Left forelimb (tissue), 1 donor: Measurements from ENCODE around the gene NBAS.
"Not testable (repeated sequence)": the region's sequence is repeated elsewhere in the genome, so short reads cannot be mapped to it uniquely, and the experiment has no call there.

Experiments
- DNase-seq: peaks from one replicate; pipeline ENCODE4 v3.0.0-alpha.2; 2018; ENCODE audit warnings: low spot score

The NBAS gene

DNA sequence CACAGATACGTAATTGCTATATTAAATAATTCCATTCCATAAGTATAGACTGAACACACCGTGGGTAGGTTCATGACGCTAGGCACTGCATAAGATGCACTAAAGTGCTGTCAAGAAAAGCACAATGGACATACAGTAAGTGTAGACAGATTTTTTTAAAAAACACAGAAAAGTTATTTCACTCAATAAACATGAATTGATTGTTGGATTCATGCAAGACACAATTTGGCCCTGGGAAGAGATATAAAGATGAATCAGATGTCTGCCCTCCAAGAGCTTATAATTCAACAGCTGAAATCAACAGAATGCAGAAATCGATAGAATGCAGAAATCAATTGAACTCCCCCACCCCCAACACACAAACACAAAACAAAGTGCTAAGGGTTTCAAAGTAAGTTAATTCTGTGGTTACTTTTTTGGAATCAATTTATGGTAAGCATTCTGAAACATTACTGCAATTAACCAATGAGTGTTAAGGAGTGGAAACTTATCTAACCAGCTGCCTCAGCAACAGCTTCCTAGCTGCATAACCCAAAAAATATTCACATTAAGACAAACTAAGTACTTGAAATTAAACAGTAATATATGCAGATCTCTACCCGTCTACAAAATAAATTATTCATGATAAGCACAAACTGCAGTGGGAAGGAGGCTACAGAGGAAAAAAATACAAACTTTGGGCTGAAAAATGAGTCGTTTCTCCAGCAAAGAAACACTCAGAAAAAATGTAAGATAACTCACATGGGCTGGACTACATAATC lies 1.6 kb downstream of the NBAS start:
- no peak for DNase-seq

DNA sequence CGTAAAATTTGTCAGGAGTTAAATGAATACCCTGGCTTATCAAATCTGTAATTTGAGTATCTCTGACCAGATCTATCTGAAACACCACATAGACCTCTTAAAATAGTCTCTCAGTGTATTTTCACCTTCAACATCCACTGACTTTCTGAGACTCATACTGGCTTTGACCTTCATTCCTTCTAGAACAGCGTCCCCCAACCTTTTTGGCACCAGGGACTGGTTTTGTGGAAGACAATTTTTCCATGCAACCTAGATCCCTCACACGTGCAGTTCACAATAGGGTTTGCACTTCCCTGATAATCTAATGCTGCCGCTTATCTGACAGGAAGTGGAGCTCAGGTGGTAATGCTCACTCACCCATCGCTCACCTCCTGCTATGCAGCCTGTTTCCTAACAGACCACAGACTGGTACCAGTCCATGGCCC lies 3.2 kb downstream of the NBAS start:
- no peak for DNase-seq

DNA sequence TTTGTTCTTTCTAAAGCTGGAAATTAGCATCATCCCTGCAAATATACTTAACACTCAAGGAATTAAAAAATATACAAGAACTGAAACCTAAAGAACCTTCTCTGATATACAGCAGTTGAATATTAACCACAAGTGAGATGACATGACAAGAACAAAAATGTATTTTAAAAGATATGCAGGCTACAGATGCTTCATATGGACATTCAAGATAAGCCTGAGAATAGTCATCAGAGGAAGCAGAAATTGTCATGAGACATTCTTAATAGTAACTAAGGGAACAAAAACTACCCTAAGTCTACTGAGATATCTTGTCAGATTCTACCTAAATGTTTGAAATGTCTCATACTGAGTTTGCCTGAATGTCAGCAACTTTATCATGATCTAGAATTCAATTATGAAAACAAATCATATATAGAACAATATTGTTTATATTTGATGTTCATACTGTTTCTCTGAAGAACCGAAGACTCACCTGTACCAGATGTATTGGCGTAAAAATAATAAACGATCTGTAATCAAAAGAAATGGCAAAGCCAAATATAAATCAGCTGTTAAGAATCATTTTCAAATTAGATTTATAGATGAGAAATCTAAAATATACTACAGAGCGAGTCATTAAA lies 4.7 kb downstream of the NBAS start:
- DNase-seq = no peak

DNA sequence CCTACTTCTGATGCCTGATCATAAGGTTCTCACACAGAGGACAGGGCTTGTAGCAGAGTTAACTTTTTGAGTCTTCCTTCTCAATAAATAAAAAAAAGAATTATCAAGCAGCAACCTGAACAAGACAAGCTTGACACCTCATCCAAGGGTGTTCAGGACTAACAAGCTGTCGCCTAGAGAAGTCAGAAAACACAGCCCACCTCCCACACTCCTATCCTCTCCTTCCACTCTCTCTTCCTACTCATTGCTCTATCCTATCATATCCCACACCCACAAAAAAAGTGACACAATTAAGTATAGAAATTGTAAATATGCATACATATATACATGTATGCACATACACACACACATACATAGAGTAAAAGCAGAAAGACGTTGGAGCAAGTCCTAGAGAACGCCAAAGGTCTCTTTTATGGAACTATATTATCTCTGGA lies 5.4 kb downstream of the NBAS start:
- DNase-seq = no peak

DNA sequence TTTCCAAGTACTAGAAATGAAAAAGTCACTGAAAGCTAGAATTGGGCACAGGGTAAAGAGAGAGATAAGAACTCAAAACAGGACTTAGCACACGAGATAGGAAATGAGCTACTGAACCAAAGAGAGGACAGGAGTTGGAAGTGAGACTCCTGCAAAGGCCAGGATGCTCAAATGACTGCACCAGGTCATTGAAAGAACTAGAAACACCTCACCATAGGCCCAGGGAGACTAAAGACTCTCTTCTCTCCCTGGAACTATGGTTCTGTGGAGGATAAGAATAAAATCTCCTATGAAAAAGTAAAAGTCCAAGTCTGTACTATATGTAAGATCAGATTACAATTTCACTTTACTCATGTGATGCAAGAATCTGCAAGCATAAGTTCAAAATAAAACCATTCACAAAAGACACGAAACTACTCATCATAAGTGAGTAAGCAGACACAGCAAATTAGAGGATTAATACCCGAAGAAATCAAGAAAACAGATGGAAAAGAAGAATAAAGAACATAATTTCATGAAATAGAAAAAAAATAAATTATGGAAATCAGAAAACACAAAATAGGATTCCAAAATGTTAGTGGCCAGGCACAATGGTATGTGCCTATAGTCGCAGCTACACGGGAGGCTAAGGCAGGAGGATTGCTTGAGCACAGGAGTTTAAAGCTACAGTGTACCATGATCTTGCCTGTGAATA lies 6.5 kb downstream of the NBAS start:
- no peak for DNase-seq

DNA sequence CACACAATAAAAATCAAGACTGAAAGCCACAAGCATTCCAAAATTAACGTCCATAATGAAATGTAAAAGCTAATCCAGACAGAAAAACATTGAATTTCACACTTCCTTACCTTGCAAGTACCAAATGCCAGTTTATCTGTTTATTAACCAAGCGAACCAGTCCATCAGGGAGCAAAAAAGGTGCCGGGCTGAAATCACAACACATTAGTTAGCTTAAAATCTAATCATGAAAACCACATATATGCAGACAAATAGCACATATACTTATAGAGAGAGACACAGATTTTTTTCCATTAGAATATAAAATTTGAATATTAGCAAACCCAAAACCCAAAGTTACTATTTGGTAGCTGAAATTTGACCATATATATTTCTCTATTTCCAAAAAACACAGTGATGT lies 7.2 kb downstream of the NBAS start:
- DNase-seq = no peak

DNA sequence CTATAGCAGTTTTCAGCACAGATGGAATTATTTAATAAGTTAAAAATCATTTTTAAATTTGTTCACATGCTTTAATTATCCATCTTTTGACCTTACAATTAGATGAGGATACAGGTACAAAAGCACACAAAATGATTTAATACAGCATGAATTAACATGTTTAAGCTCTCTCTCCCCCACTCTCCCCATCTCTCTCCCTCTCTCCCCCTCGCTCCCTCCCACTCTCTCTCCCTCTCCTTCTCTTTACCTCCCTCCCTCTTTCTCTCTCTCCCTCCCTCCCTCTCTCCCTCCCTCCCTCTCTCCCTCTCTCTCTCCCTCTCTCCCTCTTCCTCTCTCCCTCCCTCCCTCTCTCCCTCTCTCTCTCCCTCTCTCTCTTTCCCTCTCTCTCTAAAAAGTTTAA lies 7.6 kb downstream of the NBAS start:
- no peak for DNase-seq

DNA sequence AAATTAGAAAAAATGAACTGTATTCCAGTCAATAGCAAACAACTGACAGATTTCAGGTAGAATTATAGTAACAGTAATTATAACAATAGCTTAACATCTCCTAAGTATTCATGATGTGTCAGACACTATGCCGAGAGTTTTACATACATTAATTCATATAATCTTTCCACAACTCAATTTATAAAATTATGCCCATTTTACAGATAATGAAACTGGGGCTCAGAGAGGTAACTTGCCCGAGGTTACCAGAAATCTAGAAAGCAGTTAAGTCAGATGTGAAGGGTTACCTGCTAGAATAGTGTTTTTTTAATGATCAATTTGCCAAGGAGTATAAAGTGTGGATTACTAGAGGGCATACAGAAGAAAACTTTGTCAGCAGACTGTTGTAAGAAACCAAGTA lies 12.2 kb downstream of the NBAS start:
- DNase-seq = no peak

DNA sequence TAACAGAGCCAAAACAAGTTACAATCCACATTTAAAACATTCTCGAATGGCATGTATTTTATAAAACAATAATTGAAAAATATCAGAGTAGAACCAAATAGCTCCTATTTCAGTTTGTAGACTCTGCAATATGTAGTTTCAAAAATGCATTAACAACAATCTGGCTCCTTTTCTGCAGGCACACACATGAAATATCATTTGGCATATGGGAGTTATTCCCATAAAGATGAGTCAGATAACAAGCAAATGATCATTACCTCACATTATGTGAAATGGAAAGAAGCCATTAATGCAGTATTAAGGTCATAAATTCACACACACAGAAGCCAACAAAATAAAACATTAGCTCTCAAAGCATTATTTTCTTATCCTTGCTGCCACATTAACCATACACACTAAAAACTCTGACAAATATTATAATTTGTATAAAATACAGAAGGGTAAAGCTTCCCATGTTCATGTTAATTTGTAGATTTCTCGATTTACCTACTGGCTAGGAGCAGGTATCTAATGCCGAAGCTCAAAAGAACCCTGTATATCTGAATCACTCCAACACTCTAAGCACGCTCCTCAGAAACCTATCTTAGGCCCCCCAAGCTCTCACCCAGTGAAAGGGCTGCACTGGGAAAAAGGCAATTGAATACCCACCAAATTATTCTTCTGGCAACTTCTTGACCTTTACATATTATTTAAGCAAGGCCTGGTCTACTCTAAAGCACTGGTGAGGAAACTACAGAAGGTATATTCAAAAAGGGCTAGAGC lies 13.8 kb downstream of the NBAS start:
- DNase-seq = no peak

DNA sequence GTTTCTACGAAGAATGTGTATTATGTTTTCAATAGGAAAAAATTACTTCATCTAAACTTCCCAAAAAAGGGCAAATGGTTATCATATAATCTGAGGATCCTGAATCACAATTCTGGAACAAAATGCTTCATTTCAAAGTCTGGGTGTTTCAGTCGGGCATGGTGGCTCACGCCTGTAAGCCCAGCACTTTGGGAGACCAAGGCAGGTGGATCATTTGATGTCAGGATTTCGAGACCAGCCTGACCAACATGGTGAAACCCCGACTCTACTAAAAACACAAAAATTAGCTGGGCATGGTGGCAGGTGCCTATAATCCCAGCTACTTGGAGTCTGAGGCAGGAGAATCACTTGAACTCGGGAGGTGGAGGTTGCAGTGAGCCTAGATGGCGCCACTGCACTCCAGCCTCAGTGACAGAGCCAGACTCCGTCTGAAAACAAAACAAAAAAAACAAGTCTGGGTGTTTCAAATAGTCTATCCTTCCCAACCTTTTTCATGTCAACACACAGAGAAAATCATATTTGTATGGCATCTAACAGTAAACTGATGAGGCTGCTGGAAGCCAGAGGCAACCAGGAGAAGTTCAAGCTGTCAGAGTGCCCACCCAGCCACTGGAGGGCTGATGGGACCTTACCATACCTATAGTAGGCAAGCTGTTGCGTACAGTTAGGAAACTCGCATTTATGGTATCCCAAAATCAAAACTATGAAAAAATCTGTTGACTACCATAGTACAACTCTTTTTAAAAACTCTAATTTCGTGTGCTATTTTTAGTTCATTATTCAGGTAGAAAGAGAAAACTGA lies 14.6 kb downstream of the NBAS start:
- no peak for DNase-seq

DNA sequence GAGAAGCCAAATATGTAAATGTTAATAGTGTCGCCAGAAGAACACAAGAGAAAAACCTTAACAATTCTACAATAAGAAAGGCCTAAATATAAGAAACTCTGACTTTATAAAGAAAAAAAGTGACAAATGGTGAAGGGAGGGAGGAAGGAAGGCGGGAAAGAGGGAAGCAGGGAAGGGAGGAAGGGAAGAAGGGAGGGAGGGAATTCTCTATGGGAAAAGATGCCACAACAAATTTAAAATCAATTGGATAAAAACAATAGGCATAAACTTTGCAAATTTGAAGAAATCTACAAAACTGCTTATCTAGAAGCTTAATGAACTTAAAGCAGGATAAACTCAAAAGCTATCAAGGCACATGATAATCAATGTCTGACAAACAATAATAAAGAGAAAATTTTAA lies 16.9 kb downstream of the NBAS start:
- DNase-seq = no peak

DNA sequence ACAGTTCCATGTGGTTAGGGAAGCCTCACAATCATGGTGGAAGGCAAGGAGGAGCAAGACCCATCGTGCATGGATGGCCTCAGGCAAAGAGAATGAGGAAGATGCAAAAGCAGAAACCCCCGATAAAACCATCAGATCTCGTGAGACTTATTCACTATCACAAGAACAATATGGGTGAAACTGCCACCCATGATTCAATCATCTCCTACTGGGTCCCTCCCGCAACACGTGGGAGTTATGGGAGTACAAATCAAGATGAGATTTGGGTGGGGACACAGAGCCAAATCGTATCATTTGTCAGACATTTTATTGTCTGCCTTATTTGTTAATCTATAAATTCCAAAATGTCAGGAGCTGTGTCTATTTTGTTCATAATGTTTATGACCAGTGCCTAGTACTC lies 17.6 kb downstream of the NBAS start:
- DNase-seq = no peak

DNA sequence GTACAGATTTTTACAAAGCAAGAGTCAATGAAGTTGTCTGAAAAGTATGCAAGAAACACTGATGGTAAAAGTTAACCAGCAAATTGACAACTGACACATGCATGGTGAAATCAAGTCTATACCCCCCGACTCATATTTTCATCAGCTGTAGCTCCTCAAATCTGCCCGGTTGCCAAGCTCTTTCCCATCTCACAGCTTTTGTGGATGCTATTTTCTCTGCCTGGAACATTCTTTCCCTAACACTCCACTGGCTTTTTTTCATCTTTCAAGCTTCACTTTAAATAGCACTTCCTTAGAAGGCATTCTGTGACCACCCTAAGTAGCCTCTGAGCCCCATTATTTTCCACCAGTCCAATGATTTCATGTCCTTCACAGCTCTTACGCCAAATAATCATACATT lies 18.1 kb downstream of the NBAS start:
- no peak for DNase-seq

DNA sequence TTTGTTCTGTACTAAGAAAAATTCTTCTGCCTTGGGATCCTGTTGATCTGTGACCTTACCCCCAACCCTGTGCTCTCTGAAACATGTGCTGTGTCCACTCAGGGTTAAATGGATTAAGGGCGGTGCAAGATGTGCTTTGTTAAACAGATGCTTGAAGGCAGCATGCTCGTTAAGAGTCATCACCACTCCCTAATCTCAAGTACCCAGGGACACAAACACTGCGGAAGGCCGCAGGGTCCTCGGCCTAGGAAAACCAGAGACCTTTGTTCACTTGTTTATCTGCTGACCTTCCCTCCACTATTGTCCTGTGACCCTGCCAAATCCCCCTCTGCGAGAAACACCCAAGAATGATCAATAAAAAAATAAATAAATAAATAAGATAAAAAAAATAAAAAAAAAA lies 18.9 kb downstream of the NBAS start:
- not testable (repeated sequence) for DNase-seq

DNA sequence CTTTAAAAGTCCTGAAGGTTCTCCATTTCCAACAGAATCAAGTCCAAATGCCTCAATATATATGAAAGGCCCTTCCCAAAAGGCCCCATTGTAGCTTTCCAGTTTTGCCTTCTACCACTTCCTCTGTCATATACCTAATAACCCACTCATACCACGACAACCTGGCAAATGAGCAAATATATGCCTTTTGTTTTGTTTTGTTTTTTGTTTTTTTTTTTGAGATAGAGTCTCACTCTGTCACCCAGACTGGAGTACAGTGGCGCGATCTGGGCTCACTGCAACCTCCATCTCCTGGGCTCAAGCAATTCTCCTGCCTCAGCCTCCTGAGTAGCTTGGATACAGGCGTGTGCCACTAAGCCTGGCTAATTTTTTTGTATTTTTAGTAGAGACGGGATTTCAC lies 20.6 kb downstream of the NBAS start:
- not testable (repeated sequence) for DNase-seq

DNA sequence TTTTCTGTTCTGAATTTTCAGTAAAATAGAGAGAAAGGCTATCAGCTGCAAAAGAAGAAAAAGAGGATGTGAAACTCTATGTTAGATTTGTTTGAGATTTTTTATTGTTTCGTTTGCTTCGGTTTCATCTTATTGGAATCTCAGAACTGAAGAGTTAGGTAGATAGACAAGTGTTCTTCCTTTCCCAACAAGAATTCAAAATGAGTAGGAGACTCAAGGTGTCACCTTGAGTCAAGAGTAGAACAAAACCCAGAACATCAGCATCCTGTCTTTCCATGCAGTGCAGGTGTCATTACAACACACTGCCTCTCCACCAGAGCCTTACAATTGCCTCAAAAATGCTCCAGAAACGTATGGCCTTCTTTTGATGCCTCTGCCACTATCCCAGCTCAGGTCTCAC lies 21.1 kb downstream of the NBAS start:
- DNase-seq = no peak

DNA sequence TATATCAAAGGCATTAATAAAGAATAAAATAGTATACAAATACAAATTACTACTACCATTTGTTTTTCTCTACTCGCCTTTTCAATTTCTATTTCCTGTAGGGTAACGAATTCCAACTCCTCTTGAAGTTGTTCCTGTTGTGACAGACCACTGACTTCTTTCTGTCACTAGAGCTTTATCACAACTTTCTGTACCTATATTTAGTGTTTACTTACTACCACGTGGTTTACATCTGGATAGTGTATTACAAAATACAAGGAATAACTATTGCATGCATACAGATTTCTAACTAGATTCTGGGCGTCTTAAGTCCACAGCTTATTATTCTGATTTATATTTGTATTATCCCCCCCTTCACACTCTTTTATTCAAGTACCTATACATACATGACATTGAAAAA lies 22.3 kb downstream of the NBAS start:
- no peak for DNase-seq

DNA sequence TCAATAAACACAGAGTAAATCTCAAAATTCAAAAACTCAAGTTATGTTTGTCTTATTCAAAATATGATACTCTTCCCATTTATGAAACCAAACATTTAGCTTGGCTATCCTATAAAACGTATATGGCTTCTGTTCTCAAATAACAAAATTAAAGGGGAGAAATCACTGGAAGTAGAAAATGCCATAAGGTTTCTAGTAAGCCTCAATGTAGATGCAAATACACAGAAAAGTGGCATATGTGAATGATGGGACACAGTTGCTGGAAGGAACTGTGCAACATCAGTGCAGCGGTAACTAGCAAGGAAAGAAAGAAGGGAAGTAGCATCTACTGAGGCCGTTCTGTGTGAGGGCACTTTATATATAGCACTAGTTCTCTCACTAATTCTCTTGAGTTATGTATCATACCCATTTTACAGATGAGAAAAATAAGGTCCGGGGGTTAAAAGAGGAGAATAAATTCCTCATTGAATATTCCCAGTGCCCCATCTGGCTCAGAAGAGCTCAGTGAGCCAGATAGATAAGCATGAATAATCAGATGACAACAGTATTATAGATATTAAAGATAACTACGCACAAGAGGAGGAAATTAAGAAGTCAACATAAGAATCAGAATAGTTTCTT lies 27.2 kb downstream of the NBAS start:
- DNase-seq = no peak

DNA sequence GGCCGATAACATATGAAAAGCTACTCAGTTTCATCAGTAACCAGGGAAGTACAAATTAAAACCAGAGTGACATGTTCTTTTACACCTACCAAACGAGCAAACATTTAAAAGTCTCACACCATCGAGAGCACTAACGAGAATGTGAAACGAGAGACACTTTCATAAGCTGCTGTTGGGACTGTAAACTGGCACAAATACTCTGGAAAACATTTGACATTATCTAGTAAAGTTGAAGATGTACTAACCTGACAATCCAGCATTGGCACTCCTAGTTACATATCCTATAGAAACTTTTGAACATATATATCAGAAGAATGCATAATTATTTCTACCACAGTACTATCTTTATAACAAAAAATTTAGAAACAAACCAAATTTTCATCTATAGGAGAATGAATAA lies 28.1 kb downstream of the NBAS start:
- DNase-seq = no peak

DNA sequence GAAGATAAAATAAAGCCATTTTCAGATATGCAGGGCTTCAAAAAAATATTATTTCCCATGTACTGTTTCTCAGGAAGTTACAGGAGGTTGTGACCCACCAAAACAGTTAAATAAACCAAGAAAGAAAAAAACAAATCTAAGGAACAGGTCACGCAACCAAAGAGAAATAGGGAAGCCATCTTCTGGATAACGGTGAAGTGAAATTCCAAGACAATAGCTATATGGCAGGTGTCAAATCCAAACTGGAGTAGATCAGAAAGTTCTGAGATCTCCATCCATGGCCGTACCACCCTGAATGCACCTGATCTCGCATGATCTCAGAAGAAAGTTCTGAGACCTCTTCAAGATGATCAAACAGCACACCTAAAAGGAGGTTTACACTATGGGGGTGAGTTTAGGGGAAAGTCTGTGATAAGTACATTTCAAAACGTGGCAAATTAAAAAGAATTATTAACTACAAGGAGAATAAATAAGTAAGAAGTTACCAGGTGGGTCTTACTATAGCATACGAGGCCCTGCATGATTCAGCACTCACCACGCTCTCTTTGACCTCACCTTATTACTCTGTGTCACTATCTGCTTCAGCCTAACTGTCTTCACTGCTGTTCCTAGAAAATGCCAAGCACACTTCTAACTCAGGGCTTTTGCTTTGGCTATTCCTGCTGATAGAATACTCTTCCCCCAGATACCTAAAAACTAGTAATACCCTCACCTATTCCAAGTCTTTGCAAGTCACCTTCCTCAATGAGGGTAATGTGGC lies 29.9 kb downstream of the NBAS start:
- no peak for DNase-seq
